Muscle of leg (tissue), 11 donors: ENCODE measurements around the gene MTCL1. TPM values are rescaled to one million over a fixed set of nuclear protein-coding genes. Genes with fewer than 3 reads are reported as not detected.

Experiments used
- DNase-seq: peaks from one replicate; pipeline ENCODE4 v3.0.0; 2013
- H3K27ac ChIP-seq: one replicate; pipeline ENCODE4 v1.5.1; 2013; ENCODE audit warnings: mild to moderate bottlenecking, low read length, control low read depth
- H3K27me3 ChIP-seq: one replicate; pipeline ENCODE4 v1.6.1; 2013; ENCODE audit warnings: low read length; ENCODE audit not compliant: control insufficient read depth, insufficient read depth
- H3K36me3 ChIP-seq: one replicate; pipeline ENCODE4 v1.6.1; 2013; ENCODE audit warnings: low read length; ENCODE audit not compliant: control insufficient read depth, insufficient read depth
- H3K4me1 ChIP-seq: one replicate; pipeline ENCODE4 v1.6.1; 2013; ENCODE audit warnings: low read length; ENCODE audit not compliant: control insufficient read depth, insufficient read depth
- H3K4me3 ChIP-seq: one replicate; pipeline ENCODE4 v1.5.1; 2013; ENCODE audit warnings: low read length, control low read depth
- H3K9me3 ChIP-seq: replicated peaks from 2 replicates; pipeline ENCODE4 v1.6.1; 2013; ENCODE audit warnings: low read depth, low read length; ENCODE audit not compliant: control insufficient read depth
- WGBS: methylation state at CpG from one replicate; pipeline ENCODE4 v1.1.5; 2013; ENCODE audit warnings: missing lambda C conversion rate; ENCODE audit not compliant: insufficient coverage; 5-methylcytosine and 5-hydroxymethylcytosine counted together
- polyA plus RNA-seq, 8 donors: library from polyadenylated mRNA; unstranded; fragments of 120-200 nt; gene quantifications; one replicate each; pipeline versions ENCODE4 v1.2.1 to v1.2.3, GENCODE V29; 2013; ENCODE audit warnings: inconsistent platforms in 1 of 8, low replicate concordance in 1 of 8; ENCODE audit not compliant: insufficient read length in 8 of 8, insufficient read depth in 1 of 8
- total RNA-seq: library from RNA; stranded (reverse); fragments of 120-200 nt; gene quantifications from one replicate; pipeline ENCODE4 v1.2.4, GENCODE V29; 2013

MTCL1 gene
- total and polyA plus RNA-seq, 9 donors = 14.9 to 45.4 (median 22.8) TPM

DNA sequence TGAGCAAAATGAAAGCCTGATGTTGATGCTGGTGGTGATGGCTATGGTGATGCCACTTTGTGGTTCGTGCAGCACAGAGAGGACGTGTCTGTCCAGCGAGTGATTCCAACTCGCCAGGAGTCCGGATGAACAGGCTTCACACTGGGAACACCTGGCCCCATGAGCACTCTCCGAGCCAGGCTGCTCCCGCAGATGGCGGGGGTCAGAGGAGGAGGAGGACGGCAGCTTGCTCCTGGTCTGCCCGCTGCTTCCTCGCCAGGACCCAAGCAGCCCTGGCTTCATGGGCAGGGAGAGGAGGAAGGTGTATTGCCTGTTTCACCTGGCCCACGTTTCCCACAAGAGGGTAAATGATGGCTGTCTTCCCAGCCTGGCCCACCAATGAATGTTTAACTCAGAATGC lies 121.6 kb downstream of the MTCL1 start:
- H3K36me3 ChIP-seq = peaks cover 20% of the 10 kb centered on the region
- peaks cover 29% of the 10 kb centered on the region for H3K4me1 ChIP-seq
- H3K27me3 ChIP-seq = peaks cover 4% of the 10 kb centered on the region
- no peak for DNase-seq
- H3K27ac ChIP-seq = no peak overlapping the region
- 82% methylated on average over 11 of the region's 12 CpGs for WGBS
- no peaks in the 10 kb centered on the region for H3K9me3 ChIP-seq
- no peak overlapping the region for H3K4me3 ChIP-seq

- WGBS = 80% methylated on average over 1 of the region's 7 CpGs
- no peaks in the 10 kb centered on the region for H3K9me3 ChIP-seq
- peaks cover 4% of the 10 kb centered on the region for H3K27me3 ChIP-seq
- peak; percentile 60 for DNase-seq
- H3K4me3 ChIP-seq = no peak overlapping the region
- peaks cover 16% of the 10 kb centered on the region for H3K36me3 ChIP-seq
- peak overlapping the region; percentile 33 for H3K27ac ChIP-seq
- peaks cover 34% of the 10 kb centered on the region for H3K4me1 ChIP-seq
Observed at GRCh38 chr18:8828300-8828699, 122.9 kb downstream of the MTCL1 start.

- no peak for DNase-seq
- H3K27me3 ChIP-seq = peaks cover 4% of the 10 kb centered on the region
- no peak overlapping the region for H3K4me3 ChIP-seq
- peaks cover 34% of the 10 kb centered on the region for H3K4me1 ChIP-seq
- H3K9me3 ChIP-seq = no peaks in the 10 kb centered on the region
- H3K36me3 ChIP-seq = peaks cover 15% of the 10 kb centered on the region
- 42% methylated on average over 9 of the region's 10 CpGs for WGBS
- H3K27ac ChIP-seq = peak overlapping the region; percentile 33
Observed at GRCh38 chr18:8828798-8829197, 123.4 kb downstream of the MTCL1 start.

DNA sequence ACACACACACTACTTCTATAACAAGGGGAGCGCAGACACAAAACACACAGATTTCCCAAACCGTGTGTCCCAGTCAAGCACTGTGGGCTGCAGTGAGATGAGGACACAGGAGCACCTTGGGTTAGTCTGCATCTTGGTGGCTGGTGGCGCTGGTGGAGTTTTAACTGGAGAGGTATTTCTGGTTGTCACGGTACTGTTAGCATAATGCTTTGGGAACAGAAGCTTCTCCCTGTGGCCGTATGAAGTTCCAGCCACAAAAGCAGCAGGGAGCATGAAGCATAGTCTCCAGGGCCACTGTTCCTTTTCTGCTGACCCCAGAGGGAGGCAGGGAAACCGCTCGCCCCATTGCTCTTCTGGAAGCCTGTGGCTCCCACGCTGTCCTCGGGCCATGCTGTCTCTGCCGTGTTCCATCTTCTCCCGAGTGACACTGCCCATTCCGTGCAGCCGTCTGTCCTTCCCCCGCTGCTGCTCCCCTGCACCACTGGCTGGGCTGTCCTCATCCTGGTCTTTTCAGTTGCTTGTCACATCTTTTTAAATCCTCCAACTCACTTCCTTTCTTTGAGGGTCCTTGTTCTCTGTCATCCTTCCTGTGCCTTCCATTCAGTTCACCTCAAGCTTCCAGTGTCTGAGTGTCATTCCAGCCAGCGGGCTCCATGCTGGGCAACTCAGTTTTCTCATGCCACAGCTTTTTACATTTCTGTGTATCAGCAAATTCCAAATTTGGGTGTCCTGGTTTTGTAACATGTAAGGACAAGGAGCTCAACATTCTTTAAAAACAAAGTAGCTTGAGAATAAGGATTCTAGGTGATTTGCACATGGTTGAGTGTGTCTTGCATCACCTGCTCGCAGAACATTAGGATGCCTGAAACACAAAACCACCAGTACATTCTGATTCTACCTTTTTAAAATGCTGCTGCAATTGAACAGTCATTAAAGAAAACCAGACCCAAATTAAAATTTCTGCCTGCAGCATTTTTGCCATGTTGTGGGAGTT lies 125.0 kb downstream of the MTCL1 start:
- Histone ChIP-seq H3K4me3 (no peak overlapping the region), H3K36me3 (peaks cover 7% of the 10 kb centered on the region), H3K4me1 (peaks cover 45% of the 10 kb centered on the region), H3K27me3 (peaks cover 4% of the 10 kb centered on the region), H3K9me3 (no peaks in the 10 kb centered on the region), H3K27ac (no peak overlapping the region)
- no peak for DNase-seq
- 89% methylated on average over 14 of the region's 16 CpGs for WGBS

DNA sequence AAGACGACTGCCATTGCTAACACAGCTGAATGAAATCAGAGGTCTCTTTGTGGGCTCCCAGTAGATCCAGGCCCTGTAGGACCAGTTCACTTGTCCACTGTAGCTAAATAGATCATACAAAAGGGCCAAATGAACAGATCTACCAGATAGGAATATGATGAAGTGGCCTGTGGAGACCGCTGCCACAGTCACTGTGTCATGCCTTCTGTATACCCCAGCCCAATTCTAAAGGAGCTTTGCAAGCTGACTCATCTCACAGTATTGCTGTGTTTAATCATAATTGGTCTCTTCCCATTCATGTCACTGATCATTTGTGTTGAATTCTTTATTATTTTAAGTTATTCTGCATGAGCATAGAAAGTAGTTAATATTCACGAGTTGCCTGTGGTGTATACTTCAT lies 125.8 kb downstream of the MTCL1 start:
- Histone ChIP-seq H3K9me3 (no peaks in the 10 kb centered on the region), H3K27ac (no peak overlapping the region), H3K27me3 (peaks cover 4% of the 10 kb centered on the region), H3K4me1 (peaks cover 48% of the 10 kb centered on the region), H3K36me3 (peaks cover under 1% of the 10 kb centered on the region), H3K4me3 (no peak overlapping the region)
- DNase-seq = no peak
- WGBS = no CpG with 5 or more reads among the region's 3 CpGs

DNA sequence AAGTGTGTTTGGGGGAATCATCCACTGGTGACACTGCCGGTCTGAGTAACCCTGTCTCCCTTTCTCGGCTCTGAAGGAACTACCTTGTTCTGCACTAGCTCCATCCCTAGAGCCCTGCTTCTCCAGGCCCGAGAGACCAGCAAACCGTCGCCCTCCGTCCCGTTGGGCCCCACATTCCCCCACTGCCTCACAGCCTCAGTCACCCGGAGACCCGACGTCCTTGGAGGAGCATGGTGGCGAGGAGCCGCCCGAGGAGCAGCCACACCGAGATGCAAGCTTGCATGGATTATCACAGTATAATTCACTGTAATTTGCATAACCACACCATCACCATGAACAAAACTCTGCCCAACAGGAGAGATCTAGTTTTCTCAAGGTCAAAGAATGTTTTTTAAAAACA lies 126.2 kb downstream of the MTCL1 start:
- no peaks in the 10 kb centered on the region for H3K36me3 ChIP-seq
- 92% methylated on average over 9 of the region's 14 CpGs for WGBS
- H3K4me3 ChIP-seq = no peak overlapping the region
- no peaks in the 10 kb centered on the region for H3K9me3 ChIP-seq
- DNase-seq = no peak
- H3K4me1 ChIP-seq = peaks cover 48% of the 10 kb centered on the region
- no peak overlapping the region for H3K27ac ChIP-seq
- H3K27me3 ChIP-seq = peaks cover 4% of the 10 kb centered on the region

DNA sequence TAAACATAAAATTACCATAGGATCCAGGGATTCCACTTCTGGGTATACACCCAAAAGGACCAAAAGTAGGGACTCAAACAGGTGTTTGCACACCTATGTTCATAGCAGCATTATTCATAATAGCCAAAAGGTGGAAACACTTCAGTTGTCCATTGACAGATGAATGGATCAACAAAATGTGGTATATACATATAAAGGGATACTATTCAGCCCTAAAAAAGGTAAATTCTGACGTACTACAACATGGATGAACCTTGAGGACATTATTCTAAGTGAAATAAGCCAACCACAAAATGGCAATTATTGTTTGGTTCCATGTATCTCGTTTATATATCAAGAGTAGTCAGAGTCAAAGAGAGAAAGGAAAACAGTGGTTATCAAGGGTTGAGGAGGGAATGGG lies 128.1 kb downstream of the MTCL1 start:
- 86% methylated on average over 1 of the region's 2 CpGs for WGBS
- H3K27ac ChIP-seq = peak overlapping the region; percentile 71
- no peak overlapping the region for H3K4me3 ChIP-seq
- peaks cover 2% of the 10 kb centered on the region for H3K27me3 ChIP-seq
- H3K9me3 ChIP-seq = peaks cover 8% of the 10 kb centered on the region
- DNase-seq = no peak
- peaks cover 40% of the 10 kb centered on the region for H3K4me1 ChIP-seq
- no peaks in the 10 kb centered on the region for H3K36me3 ChIP-seq

DNA sequence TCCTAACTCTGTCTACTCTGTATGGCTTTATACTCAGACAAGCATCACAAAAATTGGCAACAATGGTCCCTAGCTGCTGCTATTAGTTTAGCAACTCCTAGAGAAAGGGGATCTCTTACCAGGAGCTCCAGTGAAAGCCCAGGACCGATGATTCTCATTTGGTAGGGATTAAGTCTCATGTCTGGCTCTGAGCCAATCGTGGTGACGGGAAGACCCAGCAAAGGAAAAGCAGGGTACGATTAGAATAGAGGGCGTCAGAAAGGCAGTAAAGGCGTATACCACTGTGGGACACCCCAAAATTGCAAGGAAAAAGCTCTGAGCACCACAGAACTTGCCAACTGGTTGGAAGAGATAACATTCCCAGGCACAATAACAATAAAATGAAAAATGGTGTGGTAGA lies 129.5 kb downstream of the MTCL1 start:
- peak overlapping the region; percentile 87 for H3K27ac ChIP-seq
- peak; percentile 50 for DNase-seq
- peaks cover 40% of the 10 kb centered on the region for H3K4me1 ChIP-seq
- H3K4me3 ChIP-seq = no peak overlapping the region
- peaks cover 8% of the 10 kb centered on the region for H3K9me3 ChIP-seq
- peaks cover 2% of the 10 kb centered on the region for H3K27me3 ChIP-seq
- WGBS = 57% methylated on average over 5 of the region's 6 CpGs
- H3K36me3 ChIP-seq = no peaks in the 10 kb centered on the region

DNA sequence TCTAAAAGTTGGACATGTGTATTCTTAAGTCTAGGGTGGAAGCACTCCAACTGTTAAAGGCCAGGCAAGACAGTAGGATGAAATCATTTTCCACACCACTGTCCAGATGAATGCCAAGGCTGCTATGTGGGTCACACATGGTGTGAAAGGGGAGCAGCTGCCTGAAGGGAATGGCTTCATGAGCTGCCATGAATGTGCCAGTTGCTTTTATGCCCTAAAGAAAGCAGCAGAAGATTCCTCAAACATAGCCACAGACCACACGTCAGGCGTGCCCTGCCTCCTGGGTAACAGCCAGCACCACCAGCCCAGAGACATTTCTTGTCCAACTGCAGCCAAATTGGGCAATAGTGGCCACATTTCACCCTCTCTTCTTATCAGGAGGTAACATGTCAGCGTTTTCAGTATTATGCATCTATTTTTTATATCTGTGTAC lies 130.2 kb downstream of the MTCL1 start:
- 50% methylated on average over 2 of the region's 3 CpGs for WGBS
- Histone ChIP-seq H3K4me3 (no peak overlapping the region), H3K4me1 (peaks cover 33% of the 10 kb centered on the region), H3K27ac (peak overlapping the region; percentile 87), H3K27me3 (no peaks in the 10 kb centered on the region), H3K36me3 (no peaks in the 10 kb centered on the region), H3K9me3 (peaks cover 8% of the 10 kb centered on the region)
- peak; percentile 88 for DNase-seq

DNA sequence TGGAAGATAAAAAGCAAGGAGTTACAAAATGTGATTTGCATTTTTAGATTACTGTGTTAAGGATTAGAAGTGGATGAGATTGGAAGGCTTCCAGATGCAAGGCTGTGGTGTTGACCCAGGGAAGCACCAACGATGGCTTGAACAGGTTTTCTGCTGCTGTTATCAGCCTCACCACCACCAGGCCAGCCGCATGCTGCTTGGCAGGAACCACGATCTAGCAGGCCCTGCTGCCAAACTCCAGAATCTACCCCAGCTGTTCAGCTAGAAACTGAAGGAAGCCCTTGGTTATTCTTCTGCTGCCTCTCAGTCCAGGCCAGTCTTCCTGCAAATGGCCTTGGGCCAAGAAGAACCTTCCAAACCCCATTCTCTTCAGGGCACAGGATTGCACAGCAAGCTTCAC lies 133.9 kb downstream of the MTCL1 start:
- Histone ChIP-seq H3K36me3 (no peaks in the 10 kb centered on the region), H3K9me3 (peaks cover 8% of the 10 kb centered on the region), H3K27ac (peak overlapping the region; percentile 50), H3K27me3 (no peaks in the 10 kb centered on the region), H3K4me1 (peaks cover 25% of the 10 kb centered on the region), H3K4me3 (no peak overlapping the region)
- WGBS = 41% methylated on average over 3 of the region's 3 CpGs
- DNase-seq = peak; percentile 64
